Stimulated activated CD4-positive, alpha-beta T cell treated with anti-CD3 and anti-CD28 coated beads, Interleukin-4, amount 100 ng/mL, for 48 hours (primary cell): Measurements from ENCODE around the gene GABRG3.

Experiments used
- DNase-seq, 2 donors: peaks; one replicate each; pipeline ENCODE4 v3.0.0-alpha.2; 2020; ENCODE audit warnings: low read depth in 2 of 2

Gene GABRG3

GRCh38 chr15:26970712-26971210 is at the start of gene GABRG3:
Gene GABRG3, plus strand, starts transcription at chr15:26971181.
- DNase-seq, result no peak

- no peak for DNase-seq
Observed at GRCh38 chr15:26921433-26921832, 49.5 kb upstream of the GABRG3 start.

- no peak for DNase-seq
Observed at GRCh38 chr15:26926081-26926480, 44.9 kb upstream of the GABRG3 start.

- no peak for DNase-seq
Observed at GRCh38 chr15:26928051-26928450, 42.9 kb upstream of the GABRG3 start.

GRCh38 chr15:26929588-26929987 is 41.4 kb upstream of the GABRG3 start:
- DNase-seq, result no peak

GRCh38 chr15:26934848-26935247 is 36.1 kb upstream of the GABRG3 start:
- DNase-seq, result no peak

GRCh38 chr15:26935322-26935721 is 35.7 kb upstream of the GABRG3 start:
- no peak for DNase-seq

- no peak for DNase-seq
Observed at GRCh38 chr15:26936502-26936901, 34.5 kb upstream of the GABRG3 start.

- no peak for DNase-seq
Observed at GRCh38 chr15:26937134-26937533, 33.8 kb upstream of the GABRG3 start.

- DNase-seq, result no peak
Observed at GRCh38 chr15:26939398-26939797, 31.6 kb upstream of the GABRG3 start.

- no peak for DNase-seq
Observed at GRCh38 chr15:26941489-26941888, 29.5 kb upstream of the GABRG3 start.

- no peak for DNase-seq
Observed at GRCh38 chr15:26943866-26944265, 27.1 kb upstream of the GABRG3 start.

GRCh38 chr15:26945046-26945445 is 25.9 kb upstream of the GABRG3 start:
- no peak for DNase-seq

GRCh38 chr15:26950001-26950400 is 21.0 kb upstream of the GABRG3 start:
- no peak for DNase-seq

- no peak for DNase-seq
Observed at GRCh38 chr15:26954403-26954802, 16.6 kb upstream of the GABRG3 start.

- DNase-seq, result no peak
Observed at GRCh38 chr15:26967719-26968269, 3.2 kb upstream of the GABRG3 start.

- DNase-seq, result no peak
Observed at GRCh38 chr15:26968806-26969205, 2.2 kb upstream of the GABRG3 start.

- DNase-seq, result no peak
Observed at GRCh38 chr15:26971271-26972018, 464 bp downstream of the GABRG3 start.

GRCh38 chr15:26972636-26973035 is 1.7 kb downstream of the GABRG3 start:
- DNase-seq, result no peak

- DNase-seq, result no peak
Observed at GRCh38 chr15:26974120-26974780, 3.3 kb downstream of the GABRG3 start.

GRCh38 chr15:26981492-26981891 is 10.5 kb downstream of the GABRG3 start:
- no peak for DNase-seq

GRCh38 chr15:26983822-26984221 is 12.8 kb downstream of the GABRG3 start:
- peak in 1 of 2 donors; percentile 2 for DNase-seq

GRCh38 chr15:26985050-26985449 is 14.1 kb downstream of the GABRG3 start:
- DNase-seq, result no peak
